Loucy (cell line): ENCODE data around the gene ATAD2B.

Experiments used
- H2AFZ ChIP-seq: fragments of 200-600 bp; sonication (generic); 2 replicates; pipeline ENCODE4 v1.6.0; 2016; ENCODE audit warnings: antibody characterized with exemption, mild to moderate bottlenecking, low read length, moderate library complexity
- H3F3A ChIP-seq: fragments of 200-600 bp; 2 replicates; pipeline ENCODE4 v1.6.0; 2016; ENCODE audit warnings: antibody characterized with exemption, low read depth, mild to moderate bottlenecking
- H3K27me3 ChIP-seq: fragments of 200-600 bp; sonication (generic); 2 replicates; pipeline ENCODE4 v1.6.1; 2014; ENCODE audit warnings: low read length, mild to moderate bottlenecking; ENCODE audit not compliant: insufficient read depth, poor library complexity, severe bottlenecking
- H3K36me3 ChIP-seq: fragments of 200-600 bp; sonication (generic); 2 replicates; pipeline ENCODE4 v1.6.1; 2016; ENCODE audit warnings: low read length; ENCODE audit not compliant: insufficient read depth
- H3K4me1 ChIP-seq: fragments of 200-600 bp; sonication (generic); 2 replicates; pipeline ENCODE4 v1.5.1; 2014; ENCODE audit warnings: low read length, mild to moderate bottlenecking; ENCODE audit not compliant: insufficient read depth, poor library complexity, severe bottlenecking
- H3K4me2 ChIP-seq: fragments of 200-600 bp; sonication (generic); 2 replicates; pipeline ENCODE4 v1.6.0; 2014; ENCODE audit warnings: antibody characterized with exemption, low read length, low read depth, mild to moderate bottlenecking; ENCODE audit not compliant: poor library complexity, severe bottlenecking
- H3K4me3 ChIP-seq: fragments of 200-600 bp; sonication (generic); 2 replicates; pipeline ENCODE4 v1.5.1; 2014; ENCODE audit warnings: low read length, mild to moderate bottlenecking, mixed read lengths; ENCODE audit not compliant: poor library complexity, severe bottlenecking
- H3K79me2 ChIP-seq: fragments of 200-600 bp; sonication (generic); 2 replicates; pipeline ENCODE4 v1.6.1; 2014; ENCODE audit warnings: low read length; ENCODE audit not compliant: insufficient read depth
- H3K9ac ChIP-seq: fragments of 200-600 bp; sonication (generic); 2 replicates; pipeline ENCODE4 v1.6.0; 2014; ENCODE audit warnings: mild to moderate bottlenecking, low read depth, low read length, moderate library complexity; ENCODE audit not compliant: poor library complexity, severe bottlenecking
- H3K9me2 ChIP-seq: fragments of 200-600 bp; sonication (generic); replicated peaks from 2 replicates; pipeline ENCODE4 v1.6.1; 2016; ENCODE audit warnings: low read depth, low read length, mixed read lengths
- H3K9me3 ChIP-seq: fragments of 200-600 bp; sonication (generic); 2 replicates; pipeline ENCODE4 v1.6.1; 2014; ENCODE audit warnings: mild to moderate bottlenecking, antibody characterized with exemption, low read length, low read depth; ENCODE audit not compliant: insufficient read depth
- H4K20me1 ChIP-seq: fragments of 200-600 bp; sonication (generic); 2 replicates; pipeline ENCODE4 v1.6.0; 2014; ENCODE audit warnings: antibody characterized with exemption, low read length, mild to moderate bottlenecking; ENCODE audit not compliant: insufficient read depth, poor library complexity, severe bottlenecking
- EZH2phosphoT487 ChIP-seq: fragments of 200-600 bp; IDR thresholded peaks from 2 replicates; pipeline ENCODE4 v1.6.1; 2018; ENCODE audit warnings: antibody characterized with exemption, mild to moderate bottlenecking, moderate library complexity, borderline replicate concordance
- TF ChIP-seq, protein P1 (sequence below): fragments of 200-600 bp; sonication (generic); conservative IDR thresholded peaks from 2 replicates; pipeline ENCODE4 v1.5.1; 2014; ENCODE audit warnings: mild to moderate bottlenecking, antibody characterized with exemption, low read length

Gene ATAD2B

DNA sequence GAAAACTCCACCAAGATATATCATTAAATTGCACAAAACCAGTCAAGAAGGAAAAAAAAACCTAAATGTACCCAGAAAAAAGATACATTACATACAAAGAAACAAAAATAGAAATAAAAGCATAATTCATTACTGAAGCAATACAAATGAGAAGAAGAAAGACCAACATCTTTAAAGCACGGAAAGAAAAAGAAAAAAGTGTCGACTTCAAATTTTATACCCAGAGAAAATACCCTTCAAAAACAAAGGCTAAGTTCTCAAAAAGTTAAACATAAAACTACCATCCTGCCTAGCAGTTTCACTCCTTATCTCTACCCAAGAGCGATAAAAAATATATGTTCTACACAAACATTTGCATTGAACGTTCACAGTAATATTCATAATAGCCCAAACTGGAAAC lies 82.0 kb downstream of the ATAD2B start:
- Histone ChIP-seq H3K36me3 (peaks cover 13% of the 10 kb centered on the region), H3K27me3 (no peaks in the 10 kb centered on the region), H3K9ac (no peak overlapping the region), H3K4me2 (no peak overlapping the region), H2AFZ (no peak overlapping the region), H3K9me3 (peaks cover 10% of the 10 kb centered on the region; the same call in 1 of the 2 replicates), H3K9me2 (no peaks in the 10 kb centered on the region), H3K4me1 (no peaks in the 10 kb centered on the region), H3K4me3 (no peak overlapping the region), H3F3A (no peaks in the 10 kb centered on the region), H3K79me2 (no peaks in the 10 kb centered on the region), H4K20me1 (peaks cover under 1% of the 10 kb centered on the region)
- TF ChIP-seq, protein P1, sequence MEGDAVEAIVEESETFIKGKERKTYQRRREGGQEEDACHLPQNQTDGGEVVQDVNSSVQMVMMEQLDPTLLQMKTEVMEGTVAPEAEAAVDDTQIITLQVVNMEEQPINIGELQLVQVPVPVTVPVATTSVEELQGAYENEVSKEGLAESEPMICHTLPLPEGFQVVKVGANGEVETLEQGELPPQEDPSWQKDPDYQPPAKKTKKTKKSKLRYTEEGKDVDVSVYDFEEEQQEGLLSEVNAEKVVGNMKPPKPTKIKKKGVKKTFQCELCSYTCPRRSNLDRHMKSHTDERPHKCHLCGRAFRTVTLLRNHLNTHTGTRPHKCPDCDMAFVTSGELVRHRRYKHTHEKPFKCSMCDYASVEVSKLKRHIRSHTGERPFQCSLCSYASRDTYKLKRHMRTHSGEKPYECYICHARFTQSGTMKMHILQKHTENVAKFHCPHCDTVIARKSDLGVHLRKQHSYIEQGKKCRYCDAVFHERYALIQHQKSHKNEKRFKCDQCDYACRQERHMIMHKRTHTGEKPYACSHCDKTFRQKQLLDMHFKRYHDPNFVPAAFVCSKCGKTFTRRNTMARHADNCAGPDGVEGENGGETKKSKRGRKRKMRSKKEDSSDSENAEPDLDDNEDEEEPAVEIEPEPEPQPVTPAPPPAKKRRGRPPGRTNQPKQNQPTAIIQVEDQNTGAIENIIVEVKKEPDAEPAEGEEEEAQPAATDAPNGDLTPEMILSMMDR: no peak
- no peak for TF ChIP-seq EZH2phosphoT487

DNA sequence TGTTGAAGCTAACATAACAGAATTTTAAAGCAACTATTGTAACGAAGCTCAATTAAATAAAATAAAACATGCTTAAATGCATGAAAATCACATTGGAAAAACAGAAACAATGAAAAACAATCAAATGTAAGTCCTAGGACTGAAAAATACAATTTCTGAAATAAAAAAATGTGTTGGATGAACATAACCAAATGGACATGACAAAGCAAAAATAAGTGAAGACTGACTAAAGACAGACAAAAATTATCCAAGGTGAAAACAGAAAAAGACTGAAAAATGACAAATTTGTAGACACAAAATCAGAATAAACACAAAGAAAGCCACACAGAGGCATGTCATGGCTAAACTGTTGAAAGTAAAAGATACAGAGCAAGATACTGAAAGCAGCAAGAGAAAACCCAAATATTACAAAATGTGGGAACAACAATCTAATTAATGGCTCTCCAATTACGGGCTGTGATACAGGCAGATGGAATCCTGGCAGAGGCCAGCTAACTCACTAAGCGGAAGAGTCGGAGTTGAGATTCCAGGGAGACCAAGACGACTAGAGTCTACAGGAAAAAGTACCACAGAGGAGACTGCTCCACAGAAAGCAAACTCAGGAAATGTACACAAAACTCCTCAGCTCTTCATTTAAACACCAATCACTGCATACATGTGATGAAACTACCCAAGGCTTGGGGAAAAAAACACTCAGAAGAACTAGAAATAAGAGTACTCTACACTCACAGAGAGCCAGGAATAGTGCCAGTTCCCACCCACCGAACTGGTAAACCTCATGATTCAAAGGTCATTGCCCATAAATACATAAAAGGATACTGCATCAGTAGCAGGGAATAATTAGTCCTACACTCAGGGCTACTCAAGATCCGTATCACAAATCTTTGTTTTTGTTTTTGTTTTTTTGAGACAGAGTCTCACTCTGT lies 83.6 kb downstream of the ATAD2B start:
- Histone ChIP-seq H3K27me3 (no peaks in the 10 kb centered on the region), H4K20me1 (no peaks in the 10 kb centered on the region), H3K4me2 (no peak overlapping the region), H3K4me3 (no peak overlapping the region), H3K36me3 (peaks cover 13% of the 10 kb centered on the region), H3K9me2 (no peaks in the 10 kb centered on the region), H3F3A (no peaks in the 10 kb centered on the region), H3K9me3 (peaks cover 11% of the 10 kb centered on the region; the same call in 1 of the 2 replicates), H3K9ac (no peak overlapping the region), H2AFZ (no peak overlapping the region), H3K4me1 (no peaks in the 10 kb centered on the region), H3K79me2 (no peaks in the 10 kb centered on the region)
- TF ChIP-seq, protein P1: no peak
- TF ChIP-seq EZH2phosphoT487: no peak

DNA sequence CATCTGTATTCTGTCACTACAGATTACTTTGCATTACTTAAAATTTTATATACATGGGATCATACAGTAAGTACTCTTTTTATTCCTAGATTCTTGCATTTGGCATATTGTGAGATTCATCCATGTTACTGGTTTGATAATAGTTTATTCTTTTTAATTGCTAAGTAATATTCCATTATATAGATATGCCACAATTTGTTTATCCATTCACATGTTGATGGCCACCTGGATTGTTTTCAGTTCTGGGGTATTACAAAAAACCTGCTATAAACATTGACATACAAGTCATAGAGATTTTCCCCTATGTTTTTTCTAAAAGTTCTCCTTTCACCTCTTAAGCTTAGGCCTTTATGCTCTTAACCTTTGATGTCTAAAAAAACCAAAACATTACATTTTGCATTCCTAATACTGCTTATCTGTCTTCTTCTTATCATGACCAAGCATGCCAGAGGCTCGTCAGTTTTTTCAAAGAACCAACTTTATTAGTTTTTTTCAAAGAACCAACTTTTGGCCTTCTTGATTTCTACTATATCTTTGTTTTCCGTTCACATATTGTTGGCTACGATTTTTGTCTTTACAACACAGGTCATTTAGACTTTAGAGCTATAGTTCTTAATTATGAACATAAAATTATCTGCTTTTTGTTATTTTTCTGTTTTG lies 86.9 kb downstream of the ATAD2B start:
- Histone ChIP-seq H3K9ac (no peak overlapping the region), H3K4me1 (no peaks in the 10 kb centered on the region), H3F3A (no peaks in the 10 kb centered on the region), H3K27me3 (no peaks in the 10 kb centered on the region), H4K20me1 (no peaks in the 10 kb centered on the region), H3K4me2 (no peak overlapping the region), H3K36me3 (peaks cover 32% of the 10 kb centered on the region), H3K79me2 (no peaks in the 10 kb centered on the region), H2AFZ (no peak overlapping the region), H3K9me2 (no peaks in the 10 kb centered on the region), H3K9me3 (peaks cover 8% of the 10 kb centered on the region; the same call in 1 of the 2 replicates), H3K4me3 (no peak overlapping the region)
- TF ChIP-seq, protein P1: no peak
- TF ChIP-seq EZH2phosphoT487: no peak
